Prostate gland (tissue), 2 donors: ENCODE data around the gene TARS3.

Experiments used
- CTCF ChIP-seq, 4 experiments: fragments of 200-600 bp in 2 of 4; fragments of 450-650 bp in 2 of 4; sonication (generic) in 2 of 4; IDR thresholded peaks; 1 replicate in 3 of 4; 2 replicates in 1 of 4; pipeline ENCODE4 v1.5.1; 2016 to 2019; ENCODE audit warnings: antibody characterized with exemption in 4 of 4, mild to moderate bottlenecking in 2 of 4, moderate library complexity in 2 of 4
- POLR2A ChIP-seq: fragments of 450-650 bp; IDR thresholded peaks from one replicate; pipeline ENCODE4 v1.6.1; 2016; ENCODE audit warnings: antibody characterized with exemption, mild to moderate bottlenecking
- POLR2AphosphoS5 ChIP-seq: sonication (generic); formaldehyde crosslinking; IDR thresholded peaks from one replicate; pipeline ENCODE4 v1.6.1; 2017; ENCODE audit warnings: antibody characterized with exemption

GRCh38 chr15:101641129-101641764, 83.0 kb downstream of the TARS3 start:
- peak; percentile 83 to 95 (median 90) for TF ChIP-seq CTCF (IDR thresholded peaks at IDR 0.05)
- TF ChIP-seq POLR2A: no peak
- peak; percentile 66 for TF ChIP-seq POLR2AphosphoS5
